K562 (cell line): ENCODE results near the gene SH3BP5L. TPM values are rescaled to one million over a fixed set of nuclear protein-coding genes. Genes with fewer than 3 reads are reported as not detected.

Experiments
- ARHGAP35 ChIP-seq: fragments of 450-650 bp; IDR thresholded peaks from 2 replicates; pipeline ENCODE4 v1.6.1; 2018; ENCODE audit not compliant: partially characterized antibody
- BCL6 ChIP-seq: fragments of 250-450 bp; sonication (Bioruptor Pico); IDR thresholded peaks from 2 replicates; pipeline ENCODE4 v1.4.0; 2020
- CBX1 ChIP-seq: sonication (generic); IDR thresholded peaks from 2 replicates; pipeline ENCODE4 v1.6.1; 2016; ENCODE audit warnings: antibody characterized with exemption, low read depth, mild to moderate bottlenecking
- CBX3 ChIP-seq, 2 experiments: IDR thresholded peaks; 1 replicate in 1 of 2; 2 replicates in 1 of 2; pipeline ENCODE4 v1.6.1; 2012; ENCODE audit warnings: inconsistent platforms in 2 of 2, low read length in 2 of 2, borderline replicate concordance in 1 of 2, control low read depth in 1 of 2
- CBX8 ChIP-seq: fragments of 200-600 bp; sonication (generic); IDR thresholded peaks from 2 replicates; pipeline ENCODE4 v1.6.1; 2012; ENCODE audit warnings: borderline replicate concordance, mixed run types, low read depth, mild to moderate bottlenecking, moderate library complexity, mixed read lengths, low read length, control low read depth, inconsistent platforms; ENCODE audit not compliant: poor library complexity, severe bottlenecking; ENCODE audit errors: extremely low read depth
- CSDE1 ChIP-seq, 2 experiments: fragments of 450-650 bp; IDR thresholded peaks; 2 replicates each; pipeline ENCODE4 v1.6.1; 2016; ENCODE audit warnings: mild to moderate bottlenecking in 1 of 2
- DACH1 ChIP-seq: fragments of 450-650 bp; IDR thresholded peaks from 2 replicates; pipeline ENCODE4 v1.6.1; 2018; ENCODE audit not compliant: partially characterized antibody
- ESRRA ChIP-seq: fragments of 450-650 bp; IDR thresholded peaks from 2 replicates; pipeline ENCODE4 v1.6.1; 2014; ENCODE audit warnings: low read depth, mild to moderate bottlenecking, moderate library complexity, borderline replicate concordance
- HDGF ChIP-seq: fragments of 450-650 bp; IDR thresholded peaks from 2 replicates; pipeline ENCODE4 v1.6.1; 2016
- HEY1 ChIP-seq: fragments of 250-450 bp; sonication (Bioruptor Pico); IDR thresholded peaks from 2 replicates; pipeline ENCODE4 v1.5.0; 2020; ENCODE audit warnings: mild to moderate bottlenecking, moderate library complexity, borderline replicate concordance
- KAT8 ChIP-seq: fragments of 450-650 bp; IDR thresholded peaks from 2 replicates; pipeline ENCODE4 v1.6.1; 2016; ENCODE audit warnings: low read depth, mild to moderate bottlenecking
- KDM1A ChIP-seq, 2 experiments: fragments of 450-650 bp; IDR thresholded peaks; 2 replicates each; pipeline ENCODE4 v1.6.1; 2016; ENCODE audit warnings: mild to moderate bottlenecking in 2 of 2
- PHB ChIP-seq: fragments of 250-450 bp; sonication (Bioruptor Pico); IDR thresholded peaks from 2 replicates; pipeline ENCODE4 v1.5.0; 2021
- SMAD3 ChIP-seq: fragments of 450-650 bp; formaldehyde crosslinking; conservative IDR thresholded peaks from 2 replicates; pipeline ENCODE4 v1.4.0; 2020; ENCODE audit warnings: mild to moderate bottlenecking
- SP2 ChIP-seq: IDR thresholded peaks from 2 replicates; pipeline ENCODE4 v1.6.1; 2011; ENCODE audit warnings: mild to moderate bottlenecking, low read depth, low read length, moderate library complexity; ENCODE audit not compliant: poor library complexity, severe bottlenecking; ENCODE audit errors: extremely low read depth
- STAT5B ChIP-seq: fragments of 250-450 bp; sonication (Bioruptor Pico); IDR thresholded peaks from 2 replicates; pipeline ENCODE4 v1.8.0; 2021; ENCODE audit warnings: mild to moderate bottlenecking, inconsistent platforms
- TCFL5 ChIP-seq: fragments of 250-450 bp; sonication (Bioruptor Pico); conservative IDR thresholded peaks from 2 replicates; pipeline ENCODE4 v1.6.1; 2021; ENCODE audit warnings: mild to moderate bottlenecking, moderate library complexity, matching md5 sums
- VEZF1 ChIP-seq: fragments of 200-800 bp; sonication (Bioruptor generic); IDR thresholded peaks from 2 replicates; pipeline ENCODE4 v1.6.1; 2017; ENCODE audit warnings: missing genetic modification characterization, missing compliant biosample characterization
- ZC3H4 ChIP-seq: sonication (generic); formaldehyde crosslinking; IDR thresholded peaks from 2 replicates; pipeline ENCODE4 v1.9.0; 2021; ENCODE audit warnings: missing genetic modification reagents, borderline replicate concordance
- ZNF197 ChIP-seq: fragments of 200-800 bp; sonication (Bioruptor generic); IDR thresholded peaks from 2 replicates; pipeline ENCODE4 v1.6.1; 2016; ENCODE audit warnings: low read depth, missing genetic modification characterization, missing compliant biosample characterization
- ZNF316 ChIP-seq: fragments of 450-650 bp; IDR thresholded peaks from 2 replicates; pipeline ENCODE4 v1.6.1; 2016
- ZNF57 ChIP-seq: fragments of 450-650 bp; formaldehyde crosslinking; IDR thresholded peaks from 2 replicates; pipeline ENCODE4 v1.4.0; 2020; ENCODE audit warnings: mild to moderate bottlenecking, moderate library complexity
- ZNF699 ChIP-seq: fragments of 250-450 bp; sonication (Bioruptor Pico); IDR thresholded peaks from 2 replicates; pipeline ENCODE4 v1.8.0; 2021; ENCODE audit warnings: mild to moderate bottlenecking, moderate library complexity; ENCODE audit not compliant: insufficient replicate concordance
- ZNF75A ChIP-seq: fragments of 450-650 bp; formaldehyde crosslinking; IDR thresholded peaks from 2 replicates; pipeline ENCODE4 v1.4.0; 2020; ENCODE audit warnings: mild to moderate bottlenecking
- polyA plus RNA-seq, 8 experiments: library from polyadenylated mRNA; depleted of rRNA in 4 of 8; stranded (reverse) in 5 of 8; unstranded in 3 of 8; fragments of >200 nt; fragmentation: Nextera tagmentation in 2 of 8; fragmentation: Illumina TruSeq in 1 of 8; extraction: Ambion mirVana in 2 of 8; extraction: Trizol in 1 of 8; gene quantifications; 2 replicates each; pipeline versions ENCODE4 v1.2.1 to v1.2.3, GENCODE V29; 2011 to 2014; ENCODE audit warnings: inconsistent platforms in 1 of 8, missing spikeins in 1 of 8
- total RNA-seq, 7 experiments: library from RNA; depleted of rRNA in 6 of 7; stranded (reverse); fragments of >200 nt in 6 of 7; fragmentation: Illumina TruSeq in 2 of 7; extraction: Trizol in 2 of 7; gene quantifications; 2 replicates each; pipeline versions ENCODE4 v1.2.1 to v1.2.3, GENCODE V29; 2011 to 2021; ENCODE audit warnings: low replicate concordance in 1 of 7
- TF ChIP-seq, protein P1 (sequence below): fragments of 250-450 bp; sonication (Bioruptor Pico); IDR thresholded peaks from 2 replicates; pipeline ENCODE4 v1.4.0; 2020; ENCODE audit warnings: borderline replicate concordance
- TF ChIP-seq, protein P2 (sequence below), 2 experiments: IDR thresholded peaks; 2 replicates each; pipeline ENCODE4 v1.6.1; 2011; ENCODE audit warnings: borderline replicate concordance in 1 of 2, control low read depth in 1 of 2, low read depth in 1 of 2, low read length in 1 of 2, mild to moderate bottlenecking in 1 of 2, mixed read lengths in 1 of 2, moderate library complexity in 1 of 2; ENCODE audit not compliant: insufficient read depth in 1 of 2, insufficient read length in 1 of 2, poor library complexity in 1 of 2, severe bottlenecking in 1 of 2; ENCODE audit errors: extremely low read depth in 1 of 2

The SH3BP5L gene
- total and polyA plus RNA-seq, 9 of the 15 experiments (the other 6 are each of a cell fraction or from before 2014, with no cell fraction given) = 1.9 to 26.5 (median 15.8) TPM

DNA sequence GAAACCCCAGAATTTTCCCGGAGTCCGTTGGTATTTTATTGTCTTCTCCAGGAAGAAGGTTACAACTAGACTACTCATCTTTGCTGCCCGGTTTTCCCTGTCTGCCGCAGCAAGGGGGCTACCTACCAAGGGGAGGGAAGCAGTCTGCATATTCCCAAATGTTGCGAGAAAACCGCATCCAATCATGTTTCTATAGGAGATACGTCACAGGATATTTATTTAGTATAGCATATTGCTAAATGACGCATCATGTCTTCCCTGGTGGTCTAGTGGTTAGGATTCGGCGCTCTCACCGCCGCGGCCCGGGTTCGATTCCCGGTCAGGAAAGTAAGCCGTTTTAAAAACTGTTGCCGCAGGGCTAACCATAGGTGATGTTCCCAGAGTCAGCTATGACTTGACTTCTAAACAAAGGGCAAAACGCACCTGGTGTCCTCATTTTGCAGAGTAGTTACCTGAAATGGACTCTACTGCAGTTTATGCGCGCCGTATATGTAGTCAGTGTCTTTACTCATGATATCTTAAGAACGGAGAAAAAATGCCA lies 48.3 kb upstream of the SH3BP5L start (continued):
- TF ChIP-seq HEY1 (CRISPR knock-in tag) = 0 out of 2 replicates have a peak, but pooled peaks have one; percentile 31
- TF ChIP-seq VEZF1 (CRISPR knock-in tag) = peak; percentile 34; the same call in 1 of the 2 replicates
- no peak for TF ChIP-seq DACH1
- no peak for TF ChIP-seq ZC3H4 (CRISPR knock-in tag)
- TF ChIP-seq PHB (CRISPR knock-in tag) = no peak
- TF ChIP-seq, protein P1, sequence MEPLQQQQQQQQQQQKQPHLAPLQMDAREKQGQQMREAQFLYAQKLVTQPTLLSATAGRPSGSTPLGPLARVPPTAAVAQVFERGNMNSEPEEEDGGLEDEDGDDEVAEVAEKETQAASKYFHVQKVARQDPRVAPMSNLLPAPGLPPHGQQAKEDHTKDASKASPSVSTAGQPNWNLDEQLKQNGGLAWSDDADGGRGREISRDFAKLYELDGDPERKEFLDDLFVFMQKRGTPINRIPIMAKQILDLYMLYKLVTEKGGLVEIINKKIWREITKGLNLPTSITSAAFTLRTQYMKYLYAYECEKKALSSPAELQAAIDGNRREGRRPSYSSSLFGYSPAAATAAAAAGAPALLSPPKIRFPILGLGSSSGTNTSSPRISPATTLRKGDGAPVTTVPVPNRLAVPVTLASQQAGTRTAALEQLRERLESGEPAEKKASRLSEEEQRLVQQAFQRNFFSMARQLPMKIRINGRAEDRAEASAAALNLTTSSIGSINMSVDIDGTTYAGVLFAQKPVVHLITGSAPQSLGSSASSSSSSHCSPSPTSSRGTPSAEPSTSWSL (CRISPR knock-in tag) = no peak
- TF ChIP-seq ESRRA = peak; percentile 80; the same call in 1 of the 2 replicates
- TF ChIP-seq SMAD3 (CRISPR knock-in tag) = no peak
- no peak for TF ChIP-seq ZNF699 (CRISPR knock-in tag)
- no peak for TF ChIP-seq ARHGAP35
- peak in 1 of 2 experiments; percentile 62; a peak in 2 of 3 replicates for TF ChIP-seq CBX3 (IDR thresholded peaks at IDR 0.05; ENCODE audit: borderline replicate concordance in 1 of 2, low read length in 2 of 2)
- TF ChIP-seq, protein P2, sequence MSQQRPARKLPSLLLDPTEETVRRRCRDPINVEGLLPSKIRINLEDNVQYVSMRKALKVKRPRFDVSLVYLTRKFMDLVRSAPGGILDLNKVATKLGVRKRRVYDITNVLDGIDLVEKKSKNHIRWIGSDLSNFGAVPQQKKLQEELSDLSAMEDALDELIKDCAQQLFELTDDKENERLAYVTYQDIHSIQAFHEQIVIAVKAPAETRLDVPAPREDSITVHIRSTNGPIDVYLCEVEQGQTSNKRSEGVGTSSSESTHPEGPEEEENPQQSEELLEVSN (IDR thresholded peaks at IDR 0.05; ENCODE audit: borderline replicate concordance in 1 of 2, extremely low read depth in 1 of 2, insufficient read depth in 1 of 2, insufficient read length in 1 of 2, low read depth in 1 of 2, low read length in 1 of 2, poor library complexity in 1 of 2, severe bottlenecking in 1 of 2) = no peak
- TF ChIP-seq KDM1A (IDR thresholded peaks at IDR 0.05) = peak; percentile 34 to 35; a peak in 1 of 4 replicates
- no peak for TF ChIP-seq ZNF75A (CRISPR knock-in tag)
- TF ChIP-seq ZNF316 = 0 out of 2 replicates have a peak, but pooled peaks have one; percentile 17
- 0 out of 2 replicates have a peak, but pooled peaks have one; percentile 41 for TF ChIP-seq ZNF197
- no peak for TF ChIP-seq KAT8
- TF ChIP-seq HDGF = no peak
- no peak for TF ChIP-seq ZNF57 (CRISPR knock-in tag)
- no peak for TF ChIP-seq BCL6 (CRISPR knock-in tag)
- TF ChIP-seq SP2 = no peak
- no peak for TF ChIP-seq TCFL5 (CRISPR knock-in tag)
- TF ChIP-seq CSDE1 (IDR thresholded peaks at IDR 0.05) = peak in 1 of 2 experiments; percentile 91; a peak in 2 of 4 replicates
- TF ChIP-seq CBX1 = no peak
- TF ChIP-seq STAT5B (CRISPR knock-in tag) = no peak
- TF ChIP-seq CBX8 = no peak
